Upper lobe of left lung (tissue), 6 donors: ENCODE measurements around the gene SYNJ2. TPM values are rescaled to one million over a fixed set of nuclear protein-coding genes. Genes with fewer than 3 reads are reported as not detected.
A peak's percentile ranks its signal among the peaks of the same experiment; 100 is the strongest.

Experiments
- ATAC-seq, 2 donors: fragments of 200-7000 bp; cut with Tn5 transposase; one replicate each; pipeline ENCODE4 v1.9.1; 2022; ENCODE audit warnings: mild to moderate bottlenecking in 2 of 2, moderate library complexity in 2 of 2; ENCODE audit not compliant: low FRiP score in 2 of 2
- DNase-seq, 2 donors: peaks; one replicate each; pipeline ENCODE4 v3.0.0-alpha.2; 2019 to 2020
- H3K27ac ChIP-seq, 4 donors: fragments of 200-600 bp; sonication (generic); one replicate each; pipeline ENCODE4 v1.5.1; 2016 to 2019
- H3K27me3 ChIP-seq, 4 donors: fragments of 200-600 bp; sonication (generic); one replicate each; pipeline ENCODE4 v1.5.1; 2017 to 2019
- H3K36me3 ChIP-seq, 4 donors: fragments of 200-600 bp; sonication (generic); one replicate each; pipeline ENCODE4 v1.5.1; 2016 to 2019
- H3K4me1 ChIP-seq, 4 donors: fragments of 200-600 bp; sonication (generic); one replicate each; pipeline ENCODE4 v1.5.1; 2018 to 2019
- H3K4me3 ChIP-seq, 4 donors: fragments of 200-600 bp; sonication (generic); one replicate each; pipeline ENCODE4 v1.5.1; 2017 to 2019; ENCODE audit warnings: mild to moderate bottlenecking in 2 of 4, moderate library complexity in 1 of 4
- H3K9me3 ChIP-seq, 4 donors: fragments of 200-600 bp; sonication (generic); one replicate each; pipeline ENCODE4 v1.5.1; 2018 to 2019
- EP300 ChIP-seq, 4 donors: sonication (generic); formaldehyde crosslinking; IDR thresholded peaks; one replicate each; pipeline ENCODE4 v1.5.1; 2017; ENCODE audit warnings: antibody characterized with exemption in 4 of 4, control low read depth in 2 of 4
- POLR2A ChIP-seq, 4 donors: fragments of 450-650 bp; IDR thresholded peaks; one replicate each; pipeline ENCODE4 v1.5.1; 2016 to 2017; ENCODE audit warnings: antibody characterized with exemption in 4 of 4, mild to moderate bottlenecking in 2 of 4
- POLR2AphosphoS5 ChIP-seq, 2 donors: sonication (generic); formaldehyde crosslinking; IDR thresholded peaks; one replicate each; pipeline ENCODE4 v1.5.1; 2017; ENCODE audit warnings: antibody characterized with exemption in 2 of 2
- WGBS, 2 donors: methylation state at CpG; one replicate each; pipeline ENCODE4 v1.1.5; 2017 to 2018; 5-methylcytosine and 5-hydroxymethylcytosine counted together
- total RNA-seq, 6 donors: library from RNA; depleted of rRNA in 4 of 6; stranded (reverse); fragments of >200 nt in 4 of 6; gene quantifications; one replicate each; pipeline versions ENCODE4 v1.1.0 to v1.2.1, GENCODE V29; 2016 to 2021
- TF ChIP-seq, protein P1 (sequence below), 6 experiments: fragments of 450-650 bp in 4 of 6; fragments of 200-600 bp in 2 of 6; sonication (generic) in 2 of 6; IDR thresholded peaks; one replicate each; pipeline ENCODE4 v1.5.1; 2016 to 2019; ENCODE audit warnings: antibody characterized with exemption in 6 of 6
- donor health status: DM: no; HTN: no; CAD: no; lungs with moderate emphysema.
- donor health status: DM: no; HTN: yes; CAD: no; lungs with severe emphysema.

SYNJ2 gene
- total RNA-seq, 6 donors from 2014 or later, result 3.0 to 7.7 (median 4.2) TPM

DNA sequence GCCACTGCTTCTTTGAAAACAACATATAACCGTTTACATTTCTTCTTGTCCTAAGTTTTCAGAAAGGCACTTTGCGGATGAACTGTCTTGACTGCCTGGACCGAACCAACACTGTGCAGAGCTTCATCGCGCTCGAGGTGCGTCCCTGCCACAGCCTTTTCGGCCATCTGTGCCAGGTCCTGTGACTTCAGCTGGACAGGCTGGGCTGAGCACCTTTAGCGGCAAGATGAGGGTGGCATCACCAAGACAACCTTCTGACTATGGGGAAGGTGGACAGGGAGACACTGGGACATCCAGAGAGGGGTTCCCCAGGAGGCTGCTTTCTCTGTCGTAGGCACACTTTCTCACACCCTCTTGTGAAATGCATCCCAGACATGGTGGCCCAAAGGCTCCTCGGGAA is 82.1 kb downstream of the SYNJ2 start:
- DNase-seq (no peak), ATAC-seq (no peak)
- no peaks in the 10 kb centered on the region for H3K27me3 ChIP-seq
- peaks cover 20 to 24% (median 23%) of the 10 kb centered on the region in 4 donors for H3K4me1 ChIP-seq
- WGBS, 2 donors, result 97 to 98% methylated on average over 11 of the region's 11 CpGs
- no peak overlapping the region for H3K4me3 ChIP-seq
- no peaks in the 10 kb centered on the region for H3K9me3 ChIP-seq
- no peak overlapping the region for H3K27ac ChIP-seq
- TF ChIP-seq POLR2AphosphoS5 (IDR thresholded peaks at IDR 0.05) (no peak), POLR2A (IDR thresholded peaks at IDR 0.05) (no peak), EP300 (IDR thresholded peaks at IDR 0.05) (no peak)
- H3K36me3 ChIP-seq, result peaks cover 0 to 4% (median 2%) of the 10 kb centered on the region in 4 donors

DNA sequence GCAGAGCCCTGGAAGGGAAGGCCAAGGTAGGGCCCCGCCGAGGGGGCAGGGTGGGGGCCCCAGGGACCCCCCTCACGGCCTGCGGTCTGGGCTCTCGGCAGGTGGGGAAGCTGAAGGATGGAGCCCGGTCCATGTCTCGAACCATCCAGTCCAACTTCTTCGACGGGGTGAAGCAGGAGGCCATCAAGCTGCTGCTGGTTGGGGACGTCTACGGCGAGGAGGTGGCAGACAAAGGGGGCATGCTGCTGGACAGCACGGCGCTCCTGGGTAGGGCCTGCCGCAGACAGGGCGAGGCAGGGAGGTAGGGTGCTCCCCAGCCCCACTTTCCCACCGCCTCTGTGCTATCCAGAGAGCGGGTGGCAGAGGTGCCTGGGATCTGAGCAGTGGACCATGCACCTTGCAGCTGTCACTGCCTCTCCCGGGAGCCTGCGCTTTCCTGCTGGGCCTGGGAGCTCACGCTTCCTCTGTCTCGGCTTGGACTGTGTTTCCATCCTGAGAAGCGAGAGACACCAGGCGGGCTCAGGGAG is 83.1 kb downstream of the SYNJ2 start:
- TF ChIP-seq EP300 (IDR thresholded peaks at IDR 0.05), result no peak
- no peak for TF ChIP-seq POLR2A (IDR thresholded peaks at IDR 0.05)
- no peak for TF ChIP-seq POLR2AphosphoS5 (IDR thresholded peaks at IDR 0.05)
- H3K9me3 ChIP-seq, result no peaks in the 10 kb centered on the region
- peaks cover 25 to 30% (median 28%) of the 10 kb centered on the region in 4 donors for H3K4me1 ChIP-seq
- no peaks in the 10 kb centered on the region for H3K27me3 ChIP-seq
- ATAC-seq (no peak), DNase-seq (no peak)
- H3K27ac ChIP-seq, result no peak overlapping the region
- H3K4me3 ChIP-seq, result no peak overlapping the region
- WGBS, 2 donors, result 88 to 100% methylated on average over 12 to 23 of the region's 24 CpGs
- H3K36me3 ChIP-seq, result peaks cover 0 to 4% (median 2%) of the 10 kb centered on the region in 4 donors

DNA sequence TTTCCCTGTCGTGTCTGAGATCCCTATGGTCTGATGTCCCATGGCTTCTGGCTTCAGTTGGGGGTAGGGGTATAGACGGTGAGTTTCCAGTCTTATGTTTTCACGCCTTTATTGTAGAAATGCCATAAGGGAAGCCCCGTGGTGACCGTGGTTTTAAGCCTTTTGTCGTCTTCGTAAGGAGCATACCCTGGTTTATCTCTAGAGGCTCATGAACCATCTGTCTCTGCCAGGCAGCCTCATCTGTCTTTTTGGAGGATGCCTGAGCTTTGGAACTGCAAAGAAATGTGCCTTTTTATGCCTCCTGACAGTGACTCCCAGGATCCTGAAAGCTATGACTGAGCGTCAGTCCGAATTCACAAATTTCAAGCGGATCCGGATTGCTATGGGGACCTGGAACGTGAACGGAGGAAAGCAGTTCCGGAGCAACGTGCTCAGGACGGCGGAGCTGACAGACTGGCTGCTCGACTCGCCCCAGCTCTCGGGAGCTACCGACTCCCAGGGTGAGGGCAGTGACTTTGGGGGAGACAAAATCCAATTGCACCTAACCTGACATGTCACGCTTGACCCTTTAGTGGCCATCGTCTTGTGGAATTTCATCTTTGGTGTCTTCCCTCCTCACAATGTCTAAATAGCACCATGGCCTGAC is 84.6 kb downstream of the SYNJ2 start:
- no peak for TF ChIP-seq EP300 (IDR thresholded peaks at IDR 0.05)
- TF ChIP-seq, protein P1, sequence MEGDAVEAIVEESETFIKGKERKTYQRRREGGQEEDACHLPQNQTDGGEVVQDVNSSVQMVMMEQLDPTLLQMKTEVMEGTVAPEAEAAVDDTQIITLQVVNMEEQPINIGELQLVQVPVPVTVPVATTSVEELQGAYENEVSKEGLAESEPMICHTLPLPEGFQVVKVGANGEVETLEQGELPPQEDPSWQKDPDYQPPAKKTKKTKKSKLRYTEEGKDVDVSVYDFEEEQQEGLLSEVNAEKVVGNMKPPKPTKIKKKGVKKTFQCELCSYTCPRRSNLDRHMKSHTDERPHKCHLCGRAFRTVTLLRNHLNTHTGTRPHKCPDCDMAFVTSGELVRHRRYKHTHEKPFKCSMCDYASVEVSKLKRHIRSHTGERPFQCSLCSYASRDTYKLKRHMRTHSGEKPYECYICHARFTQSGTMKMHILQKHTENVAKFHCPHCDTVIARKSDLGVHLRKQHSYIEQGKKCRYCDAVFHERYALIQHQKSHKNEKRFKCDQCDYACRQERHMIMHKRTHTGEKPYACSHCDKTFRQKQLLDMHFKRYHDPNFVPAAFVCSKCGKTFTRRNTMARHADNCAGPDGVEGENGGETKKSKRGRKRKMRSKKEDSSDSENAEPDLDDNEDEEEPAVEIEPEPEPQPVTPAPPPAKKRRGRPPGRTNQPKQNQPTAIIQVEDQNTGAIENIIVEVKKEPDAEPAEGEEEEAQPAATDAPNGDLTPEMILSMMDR (IDR thresholded peaks at IDR 0.05), result no peak
- TF ChIP-seq POLR2AphosphoS5 (IDR thresholded peaks at IDR 0.05), result no peak
- WGBS, 2 donors, result 92 to 94% methylated on average over 22 to 23 of the region's 23 CpGs
- Histone ChIP-seq H3K36me3 (peaks cover 0 to 7% (median 3%) of the 10 kb centered on the region in 4 donors), H3K4me1 (peaks cover 11 to 15% (median 14%) of the 10 kb centered on the region in 4 donors), H3K27ac (no peak overlapping the region), H3K27me3 (no peaks in the 10 kb centered on the region), H3K9me3 (no peaks in the 10 kb centered on the region), H3K4me3 (no peak overlapping the region)
- DNase-seq (no peak), ATAC-seq (no peak)

DNA sequence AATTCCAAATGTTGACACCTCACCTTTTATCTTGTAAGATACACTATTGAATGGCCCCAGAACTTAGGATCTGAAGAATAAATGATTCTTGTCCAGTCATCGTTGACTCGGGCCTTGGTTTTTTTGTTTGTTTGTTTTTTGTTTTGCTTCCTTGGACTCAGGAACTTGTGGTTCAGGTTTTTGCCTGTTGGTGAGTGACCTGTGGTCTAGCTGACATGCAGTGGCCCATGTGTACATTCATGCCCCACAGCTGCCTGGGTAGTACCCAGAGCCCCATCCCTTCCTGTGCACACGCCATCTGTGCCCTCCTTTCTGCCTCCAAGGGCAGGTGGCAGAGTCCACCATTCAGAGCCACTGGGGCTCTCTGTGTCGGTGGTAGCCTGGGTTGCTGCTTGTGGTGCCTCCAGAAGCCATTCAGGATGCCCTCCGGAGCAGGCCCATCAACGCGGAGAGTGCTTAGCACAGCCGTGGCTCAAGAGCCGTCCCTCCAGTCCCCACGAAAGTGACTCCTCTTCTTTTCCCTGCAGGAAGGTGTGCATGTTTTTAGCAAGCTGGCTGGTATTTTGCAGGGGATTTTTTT is 85.9 kb downstream of the SYNJ2 start:
- no peak for TF ChIP-seq POLR2A (IDR thresholded peaks at IDR 0.05)
- TF ChIP-seq, protein P1 (IDR thresholded peaks at IDR 0.05), result no peak
- TF ChIP-seq POLR2AphosphoS5 (IDR thresholded peaks at IDR 0.05), result no peak
- TF ChIP-seq EP300 (IDR thresholded peaks at IDR 0.05), result no peak
- WGBS, 2 donors, result 90 to 96% methylated on average over 3 to 10 of the region's 10 CpGs

DNA sequence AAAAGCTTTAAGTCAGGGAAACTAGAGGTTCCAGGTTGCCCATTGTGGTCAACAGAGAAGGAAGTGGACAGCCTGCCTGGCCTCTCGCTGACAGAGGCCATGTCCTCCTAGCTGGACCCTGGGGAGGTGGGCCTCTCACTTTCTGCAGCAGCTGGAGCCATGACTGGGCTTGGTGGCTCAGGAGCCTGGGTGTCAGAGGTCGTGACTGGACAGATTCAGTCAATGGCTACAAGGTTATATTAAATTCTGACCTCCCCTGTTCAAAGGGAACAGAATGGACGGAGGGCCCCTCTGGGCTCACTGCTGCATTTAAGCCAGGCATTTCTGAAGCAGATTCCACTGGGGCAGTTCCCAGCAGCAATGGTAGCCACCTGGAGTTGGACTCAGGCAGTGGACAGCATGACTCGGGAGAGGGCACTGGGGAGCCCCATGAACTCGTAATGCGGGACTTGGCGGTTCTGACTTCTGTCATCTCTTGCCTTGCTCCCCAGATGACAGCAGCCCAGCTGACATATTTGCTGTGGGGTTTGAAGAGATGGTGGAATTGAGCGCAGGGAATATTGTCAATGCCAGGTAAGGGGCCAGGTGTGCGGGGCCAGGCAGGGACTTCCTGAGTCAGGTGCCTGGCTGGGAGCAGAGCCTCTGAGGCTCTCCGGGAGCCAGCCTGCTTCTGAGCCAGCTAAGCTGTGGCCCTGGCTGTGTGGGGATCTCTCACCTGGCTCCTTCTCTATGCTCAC is 86.7 kb downstream of the SYNJ2 start:
- DNase-seq (no peak), ATAC-seq (no peak)
- Histone ChIP-seq H3K27me3 (no peaks in the 10 kb centered on the region), H3K27ac (peak overlapping the region in 3 of 4 donors; percentile 12 to 24 (median 17)), H3K36me3 (peaks cover 0 to 11% (median 4%) of the 10 kb centered on the region in 4 donors), H3K4me3 (no peak overlapping the region), H3K9me3 (no peaks in the 10 kb centered on the region), H3K4me1 (peaks cover 13 to 20% (median 14%) of the 10 kb centered on the region in 4 donors)
- TF ChIP-seq EP300 (IDR thresholded peaks at IDR 0.05), result no peak
- no peak for TF ChIP-seq POLR2AphosphoS5 (IDR thresholded peaks at IDR 0.05)
- TF ChIP-seq, protein P1 (IDR thresholded peaks at IDR 0.05), result no peak
- TF ChIP-seq POLR2A (IDR thresholded peaks at IDR 0.05), result no peak
- WGBS, 2 donors, result 74 to 84% methylated on average over 9 to 10 of the region's 10 CpGs

More for the DNA sequence above, 85.9 kb downstream of the SYNJ2 start:
- Histone ChIP-seq H3K4me1 (peaks cover 13 to 20% (median 14%) of the 10 kb centered on the region in 4 donors), H3K27me3 (no peaks in the 10 kb centered on the region), H3K36me3 (peaks cover 0 to 11% (median 4%) of the 10 kb centered on the region in 4 donors), H3K4me3 (no peak overlapping the region), H3K9me3 (no peaks in the 10 kb centered on the region), H3K27ac (no peak overlapping the region)
- DNase-seq, result no peak
- no peak for ATAC-seq
